Gastroesophageal sphincter (tissue), 4 donors: Measurements from ENCODE around the gene IRGC. TPM values are rescaled to one million over a fixed set of nuclear protein-coding genes. Genes with fewer than 3 reads are reported as not detected.

Experiments
- ATAC-seq: fragments of 150-250 bp; one replicate; pipeline ENCODE4 v1.9.1; 2016; ENCODE audit warnings: mild to moderate bottlenecking, moderate library complexity
- H3K27ac ChIP-seq, 4 donors: fragments of 200-600 bp; sonication (generic) in 3 of 4; 1 replicate in 3 of 4; 2 replicates in 1 of 4; pipeline ENCODE4 v1.5.1; 2016 to 2019
- H3K27me3 ChIP-seq: fragments of 200-600 bp; sonication (generic); one replicate; pipeline ENCODE4 v1.5.1; 2019
- H3K36me3 ChIP-seq, 2 donors: fragments of 200-600 bp; sonication (generic); one replicate each; pipeline ENCODE4 v1.5.1; 2019; ENCODE audit warnings: control low read depth in 1 of 2
- H3K4me1 ChIP-seq, 3 donors: fragments of 200-600 bp; sonication (generic); 1 replicate in 2 of 3; 2 replicates in 1 of 3; pipeline ENCODE4 v1.5.1; 2016 to 2019; ENCODE audit warnings: control low read depth in 2 of 3
- H3K4me3 ChIP-seq, 2 donors: fragments of 200-600 bp; sonication (generic); one replicate each; pipeline ENCODE4 v1.5.1; 2019; ENCODE audit warnings: mild to moderate bottlenecking in 1 of 2, moderate library complexity in 1 of 2
- H3K9me3 ChIP-seq, 3 donors: fragments of 200-600 bp; sonication (generic); one replicate each; pipeline ENCODE4 v1.5.1; 2017 to 2019; ENCODE audit warnings: control low read depth in 2 of 3
- CTCF ChIP-seq, 4 experiments: fragments of 200-600 bp in 2 of 4; fragments of 450-650 bp in 2 of 4; sonication (generic) in 1 of 4; IDR thresholded peaks; one replicate each; pipeline ENCODE4 v1.5.1; 2017 to 2019; ENCODE audit warnings: antibody characterized with exemption in 4 of 4, mild to moderate bottlenecking in 2 of 4, moderate library complexity in 2 of 4
- EP300 ChIP-seq: sonication (generic); formaldehyde crosslinking; IDR thresholded peaks from one replicate; pipeline ENCODE4 v1.6.1; 2017; ENCODE audit warnings: antibody characterized with exemption, mild to moderate bottlenecking
- POLR2A ChIP-seq, 2 donors: fragments of 450-650 bp; IDR thresholded peaks; one replicate each; pipeline ENCODE4 v1.6.1; 2017; ENCODE audit warnings: antibody characterized with exemption in 2 of 2, mild to moderate bottlenecking in 2 of 2, moderate library complexity in 1 of 2
- POLR2AphosphoS5 ChIP-seq: sonication (generic); formaldehyde crosslinking; IDR thresholded peaks from one replicate; pipeline ENCODE4 v1.6.1; 2017; ENCODE audit warnings: antibody characterized with exemption
- WGBS, 2 donors: methylation state at CpG; one replicate each; pipeline ENCODE4 v1.1.5; 2018; ENCODE audit warnings: low coverage in 1 of 2; 5-methylcytosine and 5-hydroxymethylcytosine counted together
- total RNA-seq, 4 donors: library from RNA; depleted of rRNA; stranded (reverse); fragments of >200 nt; gene quantifications; one replicate each; pipeline ENCODE4 v1.1.0, GENCODE V29; 2016

Gene IRGC
- total RNA-seq, 4 donors from 2014 or later: not detected

GRCh38 chr19:43738780-43739211 is 22.9 kb downstream of the IRGC start:
- peaks cover 0 to 8% (median 0%) of the 10 kb centered on the region in 3 donors for H3K4me1 ChIP-seq
- WGBS, 2 donors: 57 to 58% methylated on average over 2 to 3 of the region's 5 CpGs
- peaks cover 0 to 97% of the 10 kb centered on the region in 2 donors for H3K36me3 ChIP-seq
- ATAC-seq: no peak
- no peaks in the 10 kb centered on the region for H3K9me3 ChIP-seq
- H3K4me3 ChIP-seq: no peak overlapping the region
- H3K27ac ChIP-seq: peak overlapping the region in 2 of 4 donors; percentile 7 to 32
- no peaks in the 10 kb centered on the region for H3K27me3 ChIP-seq
- TF ChIP-seq EP300 (no peak), POLR2AphosphoS5 (no peak), CTCF (IDR thresholded peaks at IDR 0.05) (no peak), POLR2A (IDR thresholded peaks at IDR 0.05) (no peak)

- 38 to 81% methylated on average over 4 to 16 of the region's 16 CpGs for WGBS, 2 donors
- H3K4me3 ChIP-seq: no peak overlapping the region
Observed at GRCh38 chr19:43739439-43740235, 23.8 kb downstream of the IRGC start.

GRCh38 chr19:43741075-43741825 is 25.4 kb downstream of the IRGC start:
- H3K36me3 ChIP-seq: peaks cover 0 to 100% of the 10 kb centered on the region in 2 donors
- ATAC-seq: no peak

More at GRCh38 chr19:43739439-43740235, 23.8 kb downstream of the IRGC start:
- no peak for ATAC-seq
- no peaks in the 10 kb centered on the region for H3K27me3 ChIP-seq
- H3K9me3 ChIP-seq: no peaks in the 10 kb centered on the region
- H3K27ac ChIP-seq: peak overlapping the region in 2 of 4 donors; percentile 7 to 32
- TF ChIP-seq POLR2AphosphoS5 (no peak), EP300 (no peak), CTCF (IDR thresholded peaks at IDR 0.05) (no peak), POLR2A (IDR thresholded peaks at IDR 0.05) (no peak)
- peaks cover 0 to 8% (median 0%) of the 10 kb centered on the region in 3 donors for H3K4me1 ChIP-seq
- peaks cover 0 to 98% of the 10 kb centered on the region in 2 donors for H3K36me3 ChIP-seq

GRCh38 chr19:43743059-43743458 is 27.2 kb downstream of the IRGC start:
- Histone ChIP-seq H3K9me3 (no peaks in the 10 kb centered on the region), H3K4me3 (no peak overlapping the region), H3K36me3 (peaks cover 0 to 100% of the 10 kb centered on the region in 2 donors), H3K4me1 (peaks cover 0 to 15% (median 0%) of the 10 kb centered on the region in 3 donors), H3K27ac (no peak overlapping the region), H3K27me3 (no peaks in the 10 kb centered on the region)
- no peak for TF ChIP-seq POLR2AphosphoS5
- TF ChIP-seq CTCF (IDR thresholded peaks at IDR 0.05): no peak
- TF ChIP-seq POLR2A (IDR thresholded peaks at IDR 0.05): no peak
- TF ChIP-seq EP300: no peak
- ATAC-seq: no peak
- 58 to 79% methylated on average over 2 to 3 of the region's 3 CpGs for WGBS, 2 donors

More at GRCh38 chr19:43741075-43741825, 25.4 kb downstream of the IRGC start:
- Histone ChIP-seq H3K4me1 (peaks cover 0 to 15% (median 0%) of the 10 kb centered on the region in 3 donors), H3K27ac (no peak overlapping the region), H3K27me3 (no peaks in the 10 kb centered on the region), H3K9me3 (no peaks in the 10 kb centered on the region), H3K4me3 (no peak overlapping the region)
- 81 to 85% methylated on average over 10 of the region's 10 CpGs for WGBS, 2 donors
- TF ChIP-seq CTCF (IDR thresholded peaks at IDR 0.05) (no peak), POLR2AphosphoS5 (no peak), POLR2A (IDR thresholded peaks at IDR 0.05) (no peak), EP300 (no peak)
